Stimulated activated CD8-positive, alpha-beta memory T cell treated with anti-CD3 and anti-CD28 coated beads, Interleukin-12 subunit alpha, Interleukin-12 subunit beta, amount 100 ng/mL, for 1 hour (primary cell): Measurements from ENCODE around the gene TSC2.
A peak's percentile ranks its signal among the peaks of the same experiment; 100 is the strongest.
"Not testable (repeated sequence)": the region's sequence is repeated elsewhere in the genome, so short reads cannot be mapped to it uniquely, and the experiment has no call there.

Experiments
- DNase-seq: peaks from one replicate; pipeline ENCODE4 v3.0.0-alpha.2; 2020; ENCODE audit warnings: low read depth

TSC2 gene

GRCh38 chr16:2122429-2122828, 74.6 kb downstream of the TSC2 start:
- no peak for DNase-seq

GRCh38 chr16:2122934-2123683, 75.3 kb downstream of the TSC2 start:
- not testable (repeated sequence) for DNase-seq

GRCh38 chr16:2123706-2124376, 76.1 kb downstream of the TSC2 start:
- DNase-seq = not testable (repeated sequence)

- not testable (repeated sequence) for DNase-seq
Measured at GRCh38 chr16:2124377-2124693, 76.5 kb downstream of the TSC2 start.

DNA sequence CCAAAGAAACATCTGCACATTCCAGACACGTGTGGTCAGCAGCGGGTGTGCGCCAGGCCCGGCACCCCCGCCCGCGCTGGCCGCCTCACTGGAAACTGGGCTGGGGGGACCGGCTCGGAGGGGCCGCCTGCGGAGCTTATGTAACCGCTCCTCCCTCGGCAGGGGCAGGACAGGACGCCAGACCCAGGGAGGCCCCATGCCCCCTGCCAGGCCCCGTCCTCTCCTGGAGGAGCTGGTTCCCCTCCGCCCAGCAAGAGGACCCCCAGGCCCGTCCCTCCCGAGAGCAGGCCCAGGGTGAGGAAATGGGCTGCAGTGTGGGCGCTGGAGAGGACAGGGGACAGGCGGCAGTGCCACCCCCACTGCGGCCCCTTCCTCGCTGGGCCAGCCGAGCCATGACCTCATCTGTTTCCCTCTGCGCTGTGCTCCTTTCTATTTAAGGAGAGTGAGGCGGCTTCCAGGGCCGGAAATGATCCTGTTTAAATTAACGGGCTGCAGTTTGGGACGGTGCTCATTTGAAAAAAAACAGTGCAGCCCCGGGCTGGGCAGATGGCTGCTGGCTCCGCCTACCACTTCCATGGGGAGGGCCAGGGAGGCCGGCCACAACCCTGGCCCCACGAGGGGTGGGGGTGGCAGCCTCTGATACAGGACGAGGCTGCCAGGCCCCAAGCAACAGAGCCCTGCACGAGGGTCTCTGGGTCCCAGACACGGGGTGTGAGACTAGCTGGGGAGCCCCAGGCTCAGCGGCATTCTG, 77.1 kb downstream of the TSC2 start:
- DNase-seq = not testable (repeated sequence)

- DNase-seq = not testable (repeated sequence)
Measured at GRCh38 chr16:2125609-2126008, 77.8 kb downstream of the TSC2 start.

GRCh38 chr16:2126161-2126743, 78.5 kb downstream of the TSC2 start:
- DNase-seq = not testable (repeated sequence)

GRCh38 chr16:2126928-2127556, 79.3 kb downstream of the TSC2 start:
- DNase-seq = not testable (repeated sequence)

- not testable (repeated sequence) for DNase-seq
Measured at GRCh38 chr16:2127630-2128280, 80.0 kb downstream of the TSC2 start.

DNA sequence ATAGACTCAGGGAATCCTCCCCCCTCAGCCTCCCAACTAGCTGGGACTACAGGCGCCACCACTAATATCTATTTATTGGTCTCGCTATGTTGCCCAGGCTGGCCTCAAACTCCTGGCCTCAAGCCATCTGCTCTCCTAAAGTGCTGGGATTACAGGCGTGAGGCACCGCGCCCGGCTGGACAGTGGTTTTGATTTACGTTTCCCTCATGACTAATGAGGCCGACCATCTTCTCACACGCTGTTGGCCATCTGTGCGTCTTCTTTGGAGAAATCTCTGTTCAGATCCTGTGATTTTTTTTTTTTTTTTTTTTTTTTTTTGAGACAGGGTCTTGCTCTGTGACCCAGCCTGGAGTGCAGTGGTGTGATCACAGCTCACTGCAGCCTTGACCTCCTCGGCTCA, 81.5 kb downstream of the TSC2 start:
- not testable (repeated sequence) for DNase-seq

DNA sequence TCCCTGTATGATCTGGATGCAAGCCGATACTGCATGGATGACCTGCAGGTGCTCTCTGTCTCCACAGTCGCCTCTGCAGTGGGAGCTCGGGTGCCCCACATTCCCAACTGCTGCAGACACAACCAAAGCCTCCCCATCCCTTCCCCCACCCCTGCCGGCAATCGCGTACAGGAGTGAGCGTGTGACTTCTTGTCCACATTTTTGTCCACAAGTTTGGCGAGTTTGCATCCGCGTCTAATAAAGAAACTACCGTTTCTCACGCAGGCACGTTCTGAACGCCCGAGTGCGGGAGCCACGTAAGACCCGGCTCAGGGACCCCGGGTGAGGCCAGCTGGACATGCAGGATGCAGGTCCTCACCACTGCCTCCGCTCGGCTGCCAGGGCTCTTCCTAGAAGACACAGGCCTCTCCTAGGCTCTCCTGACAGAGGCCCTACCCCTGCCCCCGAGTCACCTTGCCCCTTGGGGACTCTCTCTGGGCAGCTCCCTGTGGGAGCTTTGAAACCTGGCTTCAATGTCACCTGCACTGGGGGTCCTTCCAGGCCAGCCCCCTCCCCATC, 82.2 kb downstream of the TSC2 start:
- DNase-seq = not testable (repeated sequence)

DNA sequence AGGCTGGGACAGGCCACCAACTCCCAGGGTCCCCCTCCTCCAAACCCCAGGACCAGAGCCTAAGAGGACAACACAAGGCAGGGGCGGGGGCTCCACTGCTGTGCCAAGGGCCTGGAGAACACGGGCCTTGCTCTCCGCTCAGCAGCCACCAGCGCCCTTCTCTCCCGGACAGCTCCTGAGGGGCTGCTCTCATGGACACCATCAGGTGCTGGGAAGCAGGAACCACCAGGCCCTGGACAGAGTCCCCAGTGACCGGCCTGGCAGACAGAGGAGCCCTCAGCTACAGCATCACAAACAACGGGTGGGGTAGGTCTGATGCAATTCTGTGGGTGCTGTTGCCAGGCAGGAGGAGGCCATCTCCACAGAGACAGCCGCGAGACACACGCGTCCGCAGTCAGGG, 86.0 kb downstream of the TSC2 start:
- not testable (repeated sequence) for DNase-seq

DNA sequence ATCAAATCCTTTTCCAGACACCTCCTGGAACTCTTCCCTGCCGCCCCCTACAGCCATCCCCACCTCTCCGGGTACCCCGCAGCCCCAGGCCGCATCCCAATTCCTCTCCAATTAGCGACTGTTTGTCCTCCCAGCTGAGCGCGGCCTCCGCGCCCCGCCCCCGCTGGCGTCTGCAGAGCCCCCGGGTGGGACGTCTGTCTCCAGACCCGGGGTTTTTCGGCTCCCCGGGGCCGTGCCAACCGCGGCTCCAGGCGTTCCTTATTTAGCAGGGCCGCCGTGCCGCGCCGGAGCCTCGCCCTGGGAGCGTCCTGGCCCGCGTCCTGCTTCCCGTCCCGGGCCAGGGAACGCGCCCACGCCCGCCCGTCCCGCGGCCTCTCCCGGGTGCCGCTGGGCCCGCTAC, 87.3 kb downstream of the TSC2 start:
- DNase-seq = not testable (repeated sequence)

DNA sequence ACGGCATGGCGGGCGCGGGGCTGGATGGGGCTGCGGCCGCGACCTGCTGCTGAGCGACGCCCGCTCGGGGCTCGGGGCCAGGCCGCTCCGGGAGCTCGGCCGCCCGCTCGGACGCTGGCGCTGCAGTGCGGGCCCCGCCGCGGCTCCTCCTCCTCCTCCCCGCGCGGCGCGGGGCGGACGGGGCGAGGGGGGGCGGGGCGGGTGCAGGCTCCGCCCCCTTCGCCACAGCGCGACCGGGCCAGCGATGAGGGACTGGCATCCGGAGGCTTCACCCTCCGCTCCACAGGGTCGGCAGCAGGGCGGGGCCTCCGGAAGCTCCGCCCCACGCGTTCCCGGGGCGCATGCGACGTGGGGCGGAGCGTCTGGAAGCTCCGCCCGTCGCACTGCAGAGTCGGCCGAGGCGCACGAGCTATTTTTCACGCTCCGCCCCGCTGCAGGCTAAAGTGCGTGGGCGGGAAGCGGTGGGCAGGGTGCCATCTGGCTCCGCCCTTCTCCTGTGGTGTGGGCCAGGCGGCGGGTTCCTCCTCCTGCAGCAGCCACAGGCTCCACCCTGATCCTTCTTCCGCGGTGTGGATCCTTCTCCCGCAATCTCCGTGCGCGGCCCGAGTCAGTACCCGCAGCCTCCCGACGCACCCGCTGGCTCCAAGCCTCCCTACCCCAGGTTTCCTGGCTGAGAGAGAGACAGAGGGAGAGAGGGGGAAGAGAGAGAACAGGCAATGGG, 88.1 kb downstream of the TSC2 start, which contains the start of gene PKD1:
TSS of gene PKD1 (minus strand) at position 129 of the 721 bp plus-strand sequence. CDS start 209 bp downstream, outside the sequence.
- peak; percentile 96 for DNase-seq
